Hematopoietic multipotent progenitor cell (in vitro differentiated cells): ENCODE data around the gene CASP14. TPM values are rescaled to one million over a fixed set of nuclear protein-coding genes. Genes with fewer than 3 reads are reported as not detected.

Experiments
- total RNA-seq: library from RNA; depleted of rRNA; stranded (reverse); fragments of >200 nt; gene quantifications from one replicate; pipeline ENCODE4 v1.2.3, GENCODE V29; 2012

CASP14 gene
- total RNA-seq, 1 donor, result not detected

Other genes with a start within 250 kb of the CASP14 start
- under 0.01 TPM for gene OR7A5, start 214.3 kb upstream of the CASP14 start, total RNA-seq
- under 0.01 TPM for gene OR7C1, start 214.3 kb upstream of the CASP14 start, total RNA-seq
- gene OR7A10, start 200.6 kb upstream of the CASP14 start, total RNA-seq, result under 0.01 TPM
- gene OR7A17, start 163.3 kb upstream of the CASP14 start, total RNA-seq, result under 0.01 TPM
- gene OR7C2, start 108.0 kb upstream of the CASP14 start, total RNA-seq, result not detected
- 15.3 TPM for gene SLC1A6, start 69.6 kb upstream of the CASP14 start, total RNA-seq
- under 0.01 TPM for gene OR1I1, start 32.7 kb downstream of the CASP14 start, total RNA-seq
- gene SYDE1, start 57.9 kb downstream of the CASP14 start, total RNA-seq, result 6.2 TPM
- 7.5 TPM for gene NOTCH3, start 151.5 kb downstream of the CASP14 start, total RNA-seq
- gene EPHX3, start 183.0 kb downstream of the CASP14 start, total RNA-seq, result 0.27 TPM